ENCODE data around the gene EZH2.
A peak's percentile ranks its signal among the peaks of the same experiment; 100 is the strongest.

EZH2 gene

DNA sequence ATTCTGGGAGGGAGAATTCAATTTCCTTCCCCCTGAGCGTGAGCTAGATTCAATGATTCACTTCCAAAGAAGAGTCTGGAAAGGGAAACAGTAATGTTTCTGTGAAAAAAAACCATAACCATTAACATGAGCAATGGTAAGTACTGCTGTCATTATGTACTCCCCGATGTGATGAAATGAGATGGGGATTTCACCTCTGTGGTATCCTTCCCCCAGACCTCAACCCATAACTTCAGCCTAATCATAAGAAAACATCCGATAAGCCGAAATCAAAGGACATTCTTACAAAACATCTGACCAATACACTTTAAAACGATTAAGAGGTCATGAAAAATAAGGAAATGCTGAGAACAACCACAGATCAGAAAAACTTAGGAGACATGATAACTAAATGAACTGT is 27.2 kb downstream of the EZH2 start:
- DNase-seq (ENCODE audit: low spot score): peak; percentile 37
- in situ Hi-C loops (cut with MboI; ENCODE audit: low pct_unique_long_range_greater_than_20kb, low sequenced_read_pairs, unreplicated experiment): no loop called here
- TF ChIP-seq, protein P1, sequence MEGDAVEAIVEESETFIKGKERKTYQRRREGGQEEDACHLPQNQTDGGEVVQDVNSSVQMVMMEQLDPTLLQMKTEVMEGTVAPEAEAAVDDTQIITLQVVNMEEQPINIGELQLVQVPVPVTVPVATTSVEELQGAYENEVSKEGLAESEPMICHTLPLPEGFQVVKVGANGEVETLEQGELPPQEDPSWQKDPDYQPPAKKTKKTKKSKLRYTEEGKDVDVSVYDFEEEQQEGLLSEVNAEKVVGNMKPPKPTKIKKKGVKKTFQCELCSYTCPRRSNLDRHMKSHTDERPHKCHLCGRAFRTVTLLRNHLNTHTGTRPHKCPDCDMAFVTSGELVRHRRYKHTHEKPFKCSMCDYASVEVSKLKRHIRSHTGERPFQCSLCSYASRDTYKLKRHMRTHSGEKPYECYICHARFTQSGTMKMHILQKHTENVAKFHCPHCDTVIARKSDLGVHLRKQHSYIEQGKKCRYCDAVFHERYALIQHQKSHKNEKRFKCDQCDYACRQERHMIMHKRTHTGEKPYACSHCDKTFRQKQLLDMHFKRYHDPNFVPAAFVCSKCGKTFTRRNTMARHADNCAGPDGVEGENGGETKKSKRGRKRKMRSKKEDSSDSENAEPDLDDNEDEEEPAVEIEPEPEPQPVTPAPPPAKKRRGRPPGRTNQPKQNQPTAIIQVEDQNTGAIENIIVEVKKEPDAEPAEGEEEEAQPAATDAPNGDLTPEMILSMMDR (IDR thresholded peaks at IDR 0.05; ENCODE audit: extremely low read depth, insufficient read depth, missing control alignments): no peak

DNA sequence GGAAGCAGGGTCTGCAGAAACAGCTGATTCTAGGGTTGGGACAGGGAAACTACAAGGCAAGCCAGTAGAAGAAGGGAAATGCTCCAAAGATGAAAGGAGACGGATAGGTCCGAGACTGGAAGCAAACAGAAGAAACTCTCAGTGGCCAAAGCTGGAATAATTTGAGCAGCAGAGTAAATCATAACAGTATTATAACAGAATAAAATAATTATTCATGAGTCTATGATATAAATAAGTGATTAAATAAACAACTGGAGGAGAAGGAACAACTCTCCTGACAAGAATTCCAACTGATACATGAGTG is 27.6 kb downstream of the EZH2 start:
- in situ Hi-C loops (cut with MboI; ENCODE audit: low pct_unique_long_range_greater_than_20kb, low sequenced_read_pairs, unreplicated experiment): no loop called here
- no peak for DNase-seq (ENCODE audit: low spot score)

DNA sequence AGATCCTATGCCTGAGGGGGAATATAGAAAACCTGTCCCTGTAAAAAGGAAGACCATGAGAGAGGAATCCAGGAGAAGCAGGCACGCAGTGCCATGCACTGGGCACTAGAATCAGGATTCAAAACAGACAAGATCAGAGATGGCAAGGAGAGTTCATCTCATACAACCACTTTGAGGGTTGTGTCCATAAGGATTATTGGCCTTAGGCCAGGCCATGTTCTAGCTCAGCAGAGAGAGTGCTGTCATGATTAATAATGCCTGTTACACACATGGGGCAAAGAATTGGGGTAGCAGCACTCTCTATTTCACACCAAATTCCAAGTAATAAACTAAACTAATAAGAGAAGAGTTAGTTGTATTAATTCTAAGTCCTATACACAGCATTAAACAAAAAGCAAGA is 29.1 kb downstream of the EZH2 start:
- TF ChIP-seq, protein P1 (IDR thresholded peaks at IDR 0.05; ENCODE audit: extremely low read depth, insufficient read depth, missing control alignments): no peak
- in situ Hi-C loops (cut with MboI; ENCODE audit: low pct_unique_long_range_greater_than_20kb, low sequenced_read_pairs, unreplicated experiment): no loop called here
- no peak for DNase-seq (ENCODE audit: low spot score)

More for the DNA sequence above, 27.6 kb downstream of the EZH2 start:
- TF ChIP-seq, protein P1 (IDR thresholded peaks at IDR 0.05; ENCODE audit: extremely low read depth, insufficient read depth, missing control alignments): no peak

DNA sequence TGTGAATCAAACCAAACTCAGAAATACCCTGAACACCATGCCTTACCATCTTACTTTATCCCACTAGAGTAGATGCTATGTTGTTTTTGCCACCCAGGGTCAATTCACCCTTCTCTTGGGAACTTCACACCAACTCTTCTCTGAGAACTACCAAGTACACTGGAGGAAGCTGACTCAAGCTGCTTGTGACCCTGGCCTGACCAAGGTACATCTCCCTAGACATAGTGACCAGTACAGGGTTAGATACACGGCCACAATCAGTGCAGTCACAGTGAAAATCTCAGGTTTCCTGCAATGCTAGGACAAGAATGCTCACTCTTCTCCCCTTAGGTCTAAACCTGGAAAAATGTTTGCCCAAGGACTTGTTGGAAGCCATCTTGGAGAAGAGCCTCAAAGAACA is 31.8 kb downstream of the EZH2 start:
- TF ChIP-seq, protein P1 (IDR thresholded peaks at IDR 0.05; ENCODE audit: extremely low read depth, insufficient read depth, missing control alignments): no peak
- no peak for DNase-seq (ENCODE audit: low spot score)
- in situ Hi-C loops (cut with MboI; ENCODE audit: low pct_unique_long_range_greater_than_20kb, low sequenced_read_pairs, unreplicated experiment): no loop called here

DNA sequence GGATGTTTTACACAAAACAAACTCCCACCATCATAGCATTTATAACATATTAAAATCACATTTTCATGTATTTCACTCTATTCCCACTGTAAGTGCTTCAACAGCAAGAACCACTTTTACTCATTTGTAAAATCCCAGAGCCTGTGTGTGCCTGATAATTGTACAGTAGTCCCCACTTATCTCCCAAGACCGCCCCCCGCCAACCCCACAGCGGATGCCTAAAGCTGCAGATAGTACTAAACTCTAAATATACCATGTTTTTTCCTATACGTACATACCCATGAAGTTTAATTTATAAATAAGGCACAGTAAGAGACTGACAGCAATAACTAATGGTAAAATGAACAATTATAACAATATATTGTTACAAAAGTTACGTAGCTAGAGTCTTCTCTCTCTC is 33.5 kb downstream of the EZH2 start:
- in situ Hi-C loops (cut with MboI; ENCODE audit: low pct_unique_long_range_greater_than_20kb, low sequenced_read_pairs, unreplicated experiment): no loop called here

DNA sequence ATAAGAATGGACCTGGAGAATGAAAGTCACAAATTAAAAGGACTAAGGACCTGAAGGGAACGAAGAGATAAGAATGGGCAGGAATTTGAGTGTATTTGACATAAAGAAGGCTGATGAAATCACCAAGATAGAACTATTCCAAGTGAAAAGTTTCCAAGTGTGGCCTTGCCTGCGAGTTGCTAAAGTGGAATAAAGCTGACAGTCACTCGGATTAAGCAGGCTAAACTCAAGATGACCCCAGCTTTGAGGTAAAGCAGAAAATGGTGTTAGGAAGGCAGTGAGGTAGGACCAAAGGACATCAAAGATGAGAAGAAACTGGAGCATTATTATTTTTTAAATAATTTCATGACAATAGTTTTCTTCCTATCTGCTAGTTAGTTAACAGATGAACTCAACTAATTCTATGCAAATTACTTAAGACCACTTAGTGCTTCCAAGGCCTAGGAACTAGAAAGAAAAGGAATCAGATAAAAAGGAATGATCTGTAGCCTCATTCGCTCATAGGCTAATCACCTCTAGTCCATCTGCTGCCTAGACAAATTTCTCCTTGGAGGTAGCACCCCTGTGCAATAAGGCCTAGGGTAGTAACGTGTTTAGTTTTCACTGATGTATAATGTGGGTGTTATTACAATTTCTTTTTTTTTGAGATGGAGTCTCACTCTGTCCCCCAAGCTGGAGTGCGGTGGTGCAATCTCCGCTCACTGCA is 34.5 kb downstream of the EZH2 start:
- no peak for DNase-seq (ENCODE audit: low spot score)
- in situ Hi-C loops (cut with MboI; ENCODE audit: low pct_unique_long_range_greater_than_20kb, low sequenced_read_pairs, unreplicated experiment): no loop called here
- TF ChIP-seq, protein P1 (IDR thresholded peaks at IDR 0.05; ENCODE audit: extremely low read depth, insufficient read depth, missing control alignments): no peak

More for the DNA sequence above, 33.5 kb downstream of the EZH2 start:
- DNase-seq (ENCODE audit: low spot score): no peak
- TF ChIP-seq, protein P1 (IDR thresholded peaks at IDR 0.05; ENCODE audit: extremely low read depth, insufficient read depth, missing control alignments): no peak

All from GM13977 (cell line).